Amniotic stem cell (primary cell): ENCODE data around the gene DMKN.

Source experiments
- DNase-seq: peaks from one replicate; lab custom pipeline; 2025; lab: John Stamatoyannopoulos, UW

DMKN gene

DNA sequence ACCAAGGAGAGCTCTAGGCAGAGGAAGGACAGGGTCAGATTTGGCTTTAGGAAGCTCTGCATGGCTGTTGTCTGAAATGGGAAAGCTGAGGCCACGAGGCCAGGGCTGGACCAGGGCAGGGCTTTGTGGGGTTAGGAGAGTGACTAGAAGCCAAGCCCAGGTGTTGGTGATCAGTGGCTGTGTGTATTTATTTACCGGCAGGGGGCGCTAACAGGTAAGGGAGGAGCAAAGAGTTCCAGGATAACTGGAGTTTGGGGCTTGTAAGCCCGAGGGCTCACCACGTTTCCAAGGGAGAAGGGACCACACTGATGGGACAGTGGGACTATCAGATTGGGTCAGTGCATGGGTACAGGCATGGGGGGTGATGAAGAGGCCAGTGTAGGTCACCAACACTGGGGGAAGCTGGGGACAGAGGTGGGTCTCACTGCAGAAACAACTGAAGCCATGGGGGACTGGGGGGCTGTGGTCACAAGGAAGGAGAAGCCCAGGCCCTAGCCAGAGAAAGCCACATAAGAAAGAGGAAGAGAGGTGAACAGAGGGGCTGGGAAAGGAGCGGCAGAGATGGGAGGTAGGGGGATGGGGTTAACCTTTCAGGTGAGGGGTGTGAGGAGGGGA lies 35.8 kb upstream of the DMKN start:
- DNase-seq, result peak; percentile 49

GRCh38 chr19:35546532-35546931 lies 33.1 kb upstream of the DMKN start:
- no peak for DNase-seq

GRCh38 chr19:35545855-35546381 lies 32.5 kb upstream of the DMKN start:
- DNase-seq, result no peak

DNA sequence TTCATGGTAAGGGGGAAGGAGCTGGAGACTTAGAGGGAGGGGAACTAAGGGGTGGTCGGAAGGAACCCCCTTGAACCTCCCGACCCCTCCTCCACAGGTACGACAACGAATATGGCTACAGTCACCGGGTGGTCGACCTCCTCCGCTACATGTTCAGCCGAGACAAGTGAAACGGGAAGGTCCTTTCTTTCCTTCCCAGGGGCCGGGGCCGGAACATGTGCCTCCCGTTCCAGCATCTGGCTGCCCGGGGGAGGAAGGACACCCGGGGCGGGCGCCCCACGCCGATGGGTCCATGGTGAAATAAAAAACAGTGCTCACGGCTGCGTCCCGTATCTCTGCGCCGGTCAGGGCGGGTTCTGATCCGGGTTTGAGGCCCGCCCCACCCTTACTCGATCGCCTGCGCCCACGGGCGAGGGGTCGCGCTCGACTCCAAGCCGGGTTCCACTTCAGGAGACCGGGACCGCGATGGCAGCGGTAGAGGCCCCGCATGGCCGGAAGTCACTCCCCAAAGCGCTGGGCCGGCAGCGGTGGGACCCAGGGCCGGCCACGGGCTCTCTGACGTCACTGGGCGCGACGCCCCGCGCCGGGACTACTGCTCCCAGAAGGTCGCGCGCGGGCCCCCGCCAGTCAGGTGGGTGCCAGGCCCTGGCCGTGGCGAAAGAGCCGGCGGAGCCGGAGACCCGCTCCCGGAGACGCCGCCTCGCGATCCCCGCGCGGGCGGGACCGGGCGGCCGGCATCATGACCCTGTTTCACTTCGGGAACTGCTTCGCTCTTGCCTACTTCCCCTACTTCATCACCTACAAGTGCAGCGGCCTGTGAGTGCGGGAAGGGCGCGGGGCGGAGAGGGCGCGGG lies 31.8 kb upstream of the DMKN start, which contains the start of gene TMEM147:
Gene TMEM147 (plus strand): TSS at position 626 of the 854 bp plus-strand sequence. CDS start 114 bp downstream, at position 740.
- peak; percentile 80 for DNase-seq

GRCh38 chr19:35544110-35544802 lies 30.8 kb upstream of the DMKN start:
- DNase-seq, result no peak

DNA sequence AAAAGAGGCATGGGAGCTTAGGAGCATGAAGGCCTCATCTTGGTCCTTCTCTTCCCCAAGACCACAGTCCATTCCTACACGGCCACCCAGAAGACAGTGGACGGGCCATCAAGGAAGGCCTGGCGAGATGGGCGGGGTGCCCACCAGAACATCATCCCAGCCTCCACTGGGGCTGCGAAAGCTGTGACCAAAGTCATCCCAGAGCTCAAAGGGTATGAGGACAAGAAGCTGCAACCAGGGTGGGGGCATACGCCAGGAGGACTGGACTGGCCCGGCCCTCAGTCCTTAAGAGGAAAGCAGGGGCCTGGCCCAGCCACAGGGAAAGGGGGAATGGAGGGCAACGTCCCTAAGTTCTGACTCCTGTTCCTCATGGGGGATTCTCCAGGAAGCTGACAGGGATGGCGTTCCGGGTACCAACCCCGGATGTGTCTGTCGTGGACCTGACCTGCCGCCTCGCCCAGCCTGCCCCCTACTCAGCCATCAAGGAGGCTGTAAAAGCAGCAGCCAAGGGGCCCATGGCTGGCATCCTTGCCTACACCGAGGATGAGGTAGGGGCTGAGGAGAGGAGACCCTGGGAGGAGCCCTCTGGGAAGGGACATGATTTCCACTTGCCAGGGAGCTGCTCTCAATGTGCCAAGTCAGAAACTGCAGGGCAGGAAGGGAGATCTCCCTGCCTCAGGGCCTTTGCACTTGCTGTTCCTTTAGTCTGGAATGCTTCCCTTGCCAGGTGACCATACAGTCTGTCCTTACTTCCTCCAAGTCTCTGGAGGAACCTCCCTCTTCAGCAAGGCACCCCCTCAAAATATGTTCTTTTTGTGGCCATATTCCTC lies 30.0 kb upstream of the DMKN start:
- no peak for DNase-seq

GRCh38 chr19:35542209-35542608 lies 28.8 kb upstream of the DMKN start:
- DNase-seq, result no peak

DNA sequence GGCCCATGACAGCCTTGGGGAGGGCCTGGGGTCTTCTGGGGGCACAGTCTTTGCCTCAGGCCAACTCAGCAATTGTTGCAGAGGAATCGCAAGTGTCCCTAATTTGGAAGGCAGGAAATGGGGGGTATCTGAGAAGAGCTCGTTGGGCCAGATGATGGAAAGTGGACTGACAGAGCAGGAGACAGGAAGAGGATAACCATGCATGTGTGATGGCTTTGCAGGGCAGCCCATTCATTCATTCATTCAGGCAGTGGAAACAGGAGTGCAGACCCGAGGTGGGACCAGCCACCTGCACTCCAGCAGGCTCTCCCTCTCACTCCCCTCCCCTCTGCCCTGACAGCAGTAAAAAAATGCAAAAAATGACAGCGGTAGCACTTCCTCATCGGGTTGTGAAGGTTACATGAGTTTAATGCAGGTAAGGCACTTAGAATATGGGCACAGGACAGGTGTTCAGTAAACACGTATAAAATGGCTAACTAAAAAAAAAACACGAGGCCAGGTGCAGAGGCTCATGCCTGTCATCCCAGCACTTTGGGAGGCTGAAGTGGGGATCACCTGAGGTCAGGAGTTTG lies 27.0 kb upstream of the DMKN start:
- no peak for DNase-seq

DNA sequence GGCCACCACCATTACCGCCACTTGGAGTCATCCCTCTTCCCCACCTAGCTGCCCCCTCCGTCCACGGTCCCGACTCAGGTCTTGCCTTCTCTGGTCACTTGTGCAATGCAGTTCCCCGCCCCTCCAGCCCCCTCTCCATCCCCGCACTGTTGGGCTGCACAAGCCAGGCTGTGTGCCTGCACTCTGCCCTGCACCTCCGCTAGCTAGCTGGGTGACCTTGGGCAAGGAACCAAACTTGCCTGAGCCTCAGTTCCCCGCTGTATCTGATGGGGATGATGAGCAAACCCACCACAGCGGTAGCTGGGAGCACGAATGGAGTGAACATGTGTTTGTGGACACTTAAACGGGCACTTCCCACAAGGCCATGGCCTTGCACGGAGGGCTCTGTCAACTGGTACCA lies 26.4 kb upstream of the DMKN start:
- DNase-seq, result no peak

GRCh38 chr19:35539314-35539713 lies 25.9 kb upstream of the DMKN start:
- DNase-seq, result no peak

DNA sequence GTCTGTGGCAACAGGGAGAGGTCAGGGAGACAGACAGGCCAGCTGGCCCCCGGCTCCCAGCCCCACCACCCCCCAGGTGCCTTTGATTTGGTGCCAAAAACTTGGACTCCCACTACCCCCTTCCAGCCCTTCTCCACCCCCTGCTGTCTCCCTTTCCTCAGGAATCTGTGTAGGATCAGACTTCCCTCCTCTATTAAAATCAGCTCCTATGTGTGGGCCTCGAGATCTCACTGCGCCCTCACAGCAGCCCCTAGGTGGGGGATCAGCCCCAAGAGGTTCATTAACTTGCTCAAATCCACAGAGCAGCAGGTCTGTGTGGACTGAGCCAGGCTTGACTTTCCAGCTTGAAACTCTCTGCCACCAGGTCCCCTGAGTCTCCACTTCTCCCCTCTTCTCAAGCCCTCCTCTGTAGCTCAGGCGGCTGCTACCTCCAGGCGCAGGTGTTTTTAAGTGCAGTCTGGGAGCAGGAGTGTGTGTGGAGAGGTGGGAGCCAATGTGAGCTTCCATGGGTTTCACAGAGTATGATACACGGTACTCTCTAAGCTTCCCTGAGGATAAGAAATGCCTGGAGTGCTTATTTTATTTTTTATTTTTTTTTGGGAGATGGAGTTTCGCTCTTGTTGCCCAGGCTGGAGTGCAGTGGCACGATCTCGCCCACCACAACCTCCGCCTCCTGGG lies 21.5 kb upstream of the DMKN start:
- no peak for DNase-seq

- DNase-seq, result no peak
Observed at GRCh38 chr19:35533822-35534392, 20.5 kb upstream of the DMKN start.

DNA sequence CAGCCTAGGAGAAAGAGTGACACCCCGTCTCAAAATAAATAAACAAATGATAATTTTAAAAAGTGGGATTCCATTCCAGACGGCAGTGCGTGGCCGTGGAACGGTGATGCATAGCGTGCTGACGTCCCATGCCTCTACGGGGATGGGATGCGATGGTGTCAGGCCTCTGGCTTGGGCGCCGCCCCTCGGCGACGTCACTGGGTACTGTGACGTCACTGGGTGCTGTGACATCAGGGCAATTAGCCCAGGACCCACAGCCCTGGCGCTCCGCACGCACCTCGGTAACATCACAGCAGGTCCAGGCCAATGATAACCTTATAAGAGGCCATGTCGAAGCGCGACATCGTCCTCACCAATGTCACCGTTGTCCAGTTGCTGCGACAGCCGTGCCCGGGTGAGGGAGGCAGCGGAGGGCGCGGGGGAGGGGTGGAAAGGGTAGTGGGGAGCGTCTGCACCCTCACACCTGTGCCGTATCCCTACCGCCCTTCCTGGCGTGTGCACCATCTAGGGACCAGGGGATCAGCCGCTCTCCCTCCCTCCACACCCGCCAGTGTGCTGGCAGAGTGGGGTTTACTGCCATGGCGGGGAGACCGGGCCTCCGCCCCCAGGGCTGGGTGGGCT lies 19.9 kb upstream of the DMKN start, which contains the start of gene GAPDHS:
Gene GAPDHS (plus strand): TSS at position 256 of the 621 bp plus-strand sequence. CDS start 72 bp downstream, at position 328.
- DNase-seq, result no peak

GRCh38 chr19:35531291-35531690 lies 17.8 kb upstream of the DMKN start:
- DNase-seq, result no peak

DNA sequence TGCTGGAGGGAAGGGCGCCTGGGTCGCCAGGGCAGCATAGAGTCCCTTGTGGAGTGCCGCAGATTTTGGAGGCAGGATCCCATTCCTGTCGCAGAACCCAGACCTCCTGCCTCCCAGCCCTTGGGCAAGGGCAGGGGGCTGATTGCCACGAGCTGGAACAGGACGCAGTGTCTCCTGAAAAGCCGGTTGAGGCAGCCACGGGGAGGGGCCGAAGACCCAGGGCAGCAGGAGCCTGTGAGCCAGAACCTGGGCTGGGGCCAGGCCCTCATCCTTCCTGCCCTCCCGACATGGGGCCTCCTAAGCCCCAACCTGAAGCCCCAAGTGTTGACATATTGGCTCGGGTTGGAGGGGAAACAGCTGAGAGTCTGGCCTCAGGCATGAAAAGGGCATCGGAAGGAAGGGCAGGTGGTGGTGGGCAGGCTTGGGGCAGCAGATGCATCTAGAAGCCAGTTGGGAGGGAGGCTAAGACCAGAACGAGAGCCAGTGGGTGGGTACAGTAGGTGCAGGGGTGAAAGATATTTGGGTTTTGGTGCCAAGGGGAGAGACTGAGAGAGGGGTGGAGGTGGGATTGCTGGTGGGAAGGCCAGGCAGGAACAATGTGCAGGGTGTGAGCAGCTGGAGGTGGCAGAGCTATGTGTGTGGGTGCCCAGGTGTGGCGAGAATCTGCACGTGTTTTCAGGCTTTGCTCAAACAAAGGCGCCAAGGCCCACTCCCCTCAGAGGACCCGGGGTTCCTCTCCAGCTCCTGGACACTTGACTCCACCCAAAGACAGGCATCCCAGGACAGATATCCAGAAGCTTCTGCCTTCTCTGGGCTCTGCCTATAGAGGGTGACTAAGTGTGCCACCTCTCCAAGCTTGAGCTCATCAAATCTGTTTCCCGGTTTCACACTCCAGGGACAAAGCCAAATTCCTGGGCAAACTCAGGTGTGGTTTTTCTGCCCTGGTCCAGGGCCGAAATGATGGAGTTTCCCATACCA lies 16.1 kb upstream of the DMKN start:
- no peak for DNase-seq

DNA sequence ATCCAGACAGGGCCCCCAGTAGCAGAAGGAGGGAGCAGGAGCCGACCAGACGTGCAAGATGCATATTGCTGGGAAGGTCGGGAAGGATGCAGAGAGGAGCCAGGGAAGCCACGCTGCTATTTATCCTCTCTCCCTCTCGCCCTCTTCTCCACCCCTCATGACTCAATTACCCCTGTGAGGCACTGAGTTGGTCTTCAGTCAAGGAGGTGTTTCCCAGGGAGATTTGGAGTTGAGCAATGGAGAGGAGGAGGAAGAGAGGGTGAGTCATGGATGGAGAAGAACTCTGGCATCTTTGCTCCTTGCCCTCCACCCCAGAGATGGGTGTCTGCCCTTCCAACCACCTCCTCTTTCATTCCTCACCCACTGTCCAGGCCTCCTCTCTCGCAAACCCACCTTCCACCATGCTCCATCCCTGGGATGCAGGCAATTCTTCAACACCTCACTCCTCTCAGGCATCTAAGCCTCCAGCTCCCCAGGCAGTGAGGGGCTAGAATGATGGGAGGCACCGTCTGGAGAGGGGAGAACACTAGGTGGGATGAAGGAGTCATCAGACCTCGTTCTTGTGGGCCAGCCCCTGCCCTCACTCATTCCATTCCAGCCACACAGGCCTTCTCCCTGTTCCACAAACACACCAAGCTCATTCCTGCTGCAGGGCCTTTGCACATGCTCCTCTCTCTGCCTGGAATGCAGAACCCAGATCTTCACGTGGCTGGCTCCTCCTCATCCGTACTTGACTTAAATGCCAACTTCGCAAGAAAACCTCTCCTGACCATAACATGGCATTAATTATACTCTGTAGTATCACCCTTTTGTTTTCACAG lies 15.0 kb upstream of the DMKN start, which contains the start of gene SBSN:
Gene SBSN (minus strand): TSS at position 94 of the 821 bp plus-strand sequence. CDS start 30 bp downstream, at position 64.
- DNase-seq, result peak; percentile 10

DNA sequence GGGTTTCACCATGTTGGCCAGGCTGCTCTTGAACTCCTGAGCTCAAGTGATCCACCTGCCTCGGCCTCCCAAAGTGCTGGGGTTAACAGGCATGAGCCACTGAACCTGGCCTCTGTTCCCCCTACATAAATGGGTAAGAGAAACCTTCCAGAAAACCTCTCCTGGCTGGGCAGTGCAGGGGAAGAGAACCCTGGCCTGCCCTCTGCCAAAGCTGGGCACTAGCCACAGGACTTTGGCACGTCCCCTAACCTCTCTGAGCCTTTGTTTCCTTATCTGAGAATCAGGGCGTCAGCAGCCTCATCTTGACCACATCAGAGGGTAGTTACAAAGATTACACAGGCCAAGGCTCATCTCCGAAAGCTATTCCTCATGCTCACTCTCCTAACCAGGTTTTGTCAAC lies 12.4 kb upstream of the DMKN start:
- DNase-seq, result no peak
